ENCODE data around the gene HES7.

The HES7 gene

DNA sequence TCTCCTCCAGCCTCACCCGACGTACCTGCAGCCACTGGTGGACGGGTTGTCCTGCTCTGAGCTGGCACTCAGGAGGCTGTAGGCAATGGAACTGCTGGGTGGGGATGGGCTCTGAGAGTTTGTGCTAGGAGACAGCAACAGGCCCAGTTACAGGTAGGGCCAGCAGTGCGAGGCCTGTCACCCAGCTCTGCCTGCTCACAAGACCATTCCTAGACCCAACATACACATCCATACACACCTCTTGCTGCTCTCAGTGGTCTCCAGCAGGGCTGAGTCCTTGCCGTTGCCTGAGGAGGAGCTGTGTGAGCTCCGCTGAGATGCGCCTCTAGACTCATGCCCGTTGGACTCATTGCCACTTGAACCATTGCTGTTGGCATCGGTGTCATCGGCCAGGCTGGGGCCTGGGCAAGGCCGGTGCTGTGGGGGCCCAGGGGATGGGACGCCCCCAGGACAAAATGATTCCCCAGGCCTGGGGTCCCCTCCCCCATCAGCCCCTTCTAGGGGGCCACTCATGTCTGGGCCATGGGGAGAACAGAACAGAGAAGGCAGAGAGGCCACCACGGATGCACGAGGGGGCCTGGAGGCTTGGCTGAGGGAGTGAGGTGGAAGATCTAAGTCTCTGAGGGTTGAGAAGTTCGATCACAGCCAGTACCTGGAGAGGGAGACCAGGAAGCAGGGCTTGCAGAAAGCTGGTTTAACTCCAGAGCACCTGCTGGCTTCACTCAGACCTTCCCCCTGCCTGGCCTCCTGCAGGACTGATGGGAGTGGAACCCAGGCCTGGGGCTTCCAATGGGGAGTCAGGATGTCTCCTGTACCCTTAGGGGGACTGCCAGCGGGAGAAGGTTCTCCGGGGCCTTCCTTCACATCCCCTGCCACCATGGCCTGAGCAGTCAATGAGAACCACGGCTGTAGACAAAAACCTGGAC, 26.6 kb upstream of the HES7 start:
- TF ChIP-seq, protein P1, sequence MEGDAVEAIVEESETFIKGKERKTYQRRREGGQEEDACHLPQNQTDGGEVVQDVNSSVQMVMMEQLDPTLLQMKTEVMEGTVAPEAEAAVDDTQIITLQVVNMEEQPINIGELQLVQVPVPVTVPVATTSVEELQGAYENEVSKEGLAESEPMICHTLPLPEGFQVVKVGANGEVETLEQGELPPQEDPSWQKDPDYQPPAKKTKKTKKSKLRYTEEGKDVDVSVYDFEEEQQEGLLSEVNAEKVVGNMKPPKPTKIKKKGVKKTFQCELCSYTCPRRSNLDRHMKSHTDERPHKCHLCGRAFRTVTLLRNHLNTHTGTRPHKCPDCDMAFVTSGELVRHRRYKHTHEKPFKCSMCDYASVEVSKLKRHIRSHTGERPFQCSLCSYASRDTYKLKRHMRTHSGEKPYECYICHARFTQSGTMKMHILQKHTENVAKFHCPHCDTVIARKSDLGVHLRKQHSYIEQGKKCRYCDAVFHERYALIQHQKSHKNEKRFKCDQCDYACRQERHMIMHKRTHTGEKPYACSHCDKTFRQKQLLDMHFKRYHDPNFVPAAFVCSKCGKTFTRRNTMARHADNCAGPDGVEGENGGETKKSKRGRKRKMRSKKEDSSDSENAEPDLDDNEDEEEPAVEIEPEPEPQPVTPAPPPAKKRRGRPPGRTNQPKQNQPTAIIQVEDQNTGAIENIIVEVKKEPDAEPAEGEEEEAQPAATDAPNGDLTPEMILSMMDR (conservative IDR thresholded peaks at IDR 0.05), result no peak
- peak overlapping the region; percentile 73 for H3K27ac ChIP-seq

DNA sequence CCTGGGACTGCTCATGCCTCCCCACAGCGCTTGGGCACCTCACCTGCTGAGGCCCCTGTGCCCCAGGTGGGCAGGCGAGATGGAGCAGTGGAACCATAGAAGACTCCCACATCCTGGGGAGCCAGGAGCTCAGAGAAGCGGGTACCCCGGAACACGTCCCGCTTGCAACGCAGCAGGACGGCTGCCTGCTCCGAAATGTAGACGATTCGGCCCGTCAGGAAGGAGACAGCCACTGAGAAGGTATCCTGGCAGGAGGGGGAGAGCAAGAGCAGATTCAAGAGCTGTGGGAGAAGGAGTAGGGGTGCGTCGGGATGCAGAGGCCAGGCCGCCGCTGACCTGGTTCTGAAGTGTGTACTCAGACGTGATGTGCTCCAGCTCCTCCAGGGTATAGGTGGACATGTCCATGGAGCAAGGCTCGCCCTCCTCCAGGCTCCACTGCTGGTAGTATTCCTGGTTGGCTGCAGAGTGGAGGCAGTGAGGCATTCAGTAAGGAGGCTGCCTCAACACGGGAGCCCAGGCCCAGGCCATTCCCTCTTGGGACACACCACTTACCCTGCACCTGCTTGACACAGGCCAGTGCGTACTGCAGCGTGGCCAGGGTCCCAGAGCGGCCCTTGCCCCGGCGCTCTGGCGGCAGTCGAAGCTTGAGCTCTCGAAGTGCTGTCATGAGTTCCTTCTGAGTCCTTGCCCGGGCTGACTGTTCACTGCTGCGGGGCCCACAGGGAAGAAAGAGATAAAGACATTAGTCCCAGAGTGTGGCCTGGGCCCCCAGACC, 25.7 kb upstream of the HES7 start:
- TF ChIP-seq, protein P1 (conservative IDR thresholded peaks at IDR 0.05), result no peak
- H3K27ac ChIP-seq, result no peak overlapping the region

DNA sequence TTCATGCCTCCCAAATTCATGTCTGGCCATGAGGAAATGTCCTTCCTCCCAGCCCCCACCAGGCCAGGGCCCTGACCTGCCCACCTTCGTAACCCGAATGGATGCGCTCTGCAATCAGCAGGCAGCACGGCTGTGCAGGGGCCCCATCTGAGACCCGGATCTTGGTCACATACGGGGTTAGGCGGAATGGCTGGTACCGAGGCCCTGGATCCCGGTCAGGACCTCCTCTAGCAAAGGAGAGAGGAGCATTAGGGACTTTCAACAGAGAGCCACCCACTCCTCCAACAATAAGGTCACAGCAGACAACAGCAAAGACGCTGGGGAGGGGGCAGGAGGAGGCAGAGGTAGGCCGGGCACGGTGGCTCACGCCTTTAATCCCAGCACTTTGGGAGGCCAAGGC, 24.7 kb upstream of the HES7 start:
- no peak overlapping the region for H3K27ac ChIP-seq
- TF ChIP-seq, protein P1 (conservative IDR thresholded peaks at IDR 0.05), result no peak

DNA sequence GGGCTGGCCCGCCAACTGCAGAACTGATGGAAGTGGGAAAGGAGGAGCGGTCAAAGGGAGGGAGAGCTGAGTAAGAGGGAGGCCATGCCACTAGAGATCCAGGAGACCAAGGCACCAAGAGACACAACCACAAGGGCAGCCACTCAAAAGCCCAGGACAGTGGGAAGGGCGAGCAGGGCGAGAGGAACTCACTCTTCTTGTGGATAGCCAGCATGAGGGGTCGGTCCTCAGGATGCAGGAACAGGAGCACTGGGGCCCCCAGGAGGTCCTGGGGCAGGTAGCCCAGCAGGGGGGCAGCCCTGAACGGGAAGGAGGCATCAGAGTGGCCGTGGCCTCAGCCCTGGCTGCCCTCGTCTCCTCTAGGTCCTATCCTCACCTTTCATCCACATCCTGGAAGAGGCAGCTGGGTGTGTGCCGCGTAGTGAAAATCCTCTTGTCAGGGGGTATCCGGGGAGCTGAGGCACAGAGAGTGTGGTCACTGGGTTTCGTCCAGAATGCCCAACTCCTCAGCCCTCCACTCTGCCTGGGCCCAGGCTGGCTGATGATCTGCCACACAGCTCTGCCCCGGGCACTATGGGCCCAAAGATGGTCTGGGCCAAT, 24.0 kb upstream of the HES7 start:
- TF ChIP-seq, protein P1 (conservative IDR thresholded peaks at IDR 0.05), result no peak
- no peak overlapping the region for H3K27ac ChIP-seq

DNA sequence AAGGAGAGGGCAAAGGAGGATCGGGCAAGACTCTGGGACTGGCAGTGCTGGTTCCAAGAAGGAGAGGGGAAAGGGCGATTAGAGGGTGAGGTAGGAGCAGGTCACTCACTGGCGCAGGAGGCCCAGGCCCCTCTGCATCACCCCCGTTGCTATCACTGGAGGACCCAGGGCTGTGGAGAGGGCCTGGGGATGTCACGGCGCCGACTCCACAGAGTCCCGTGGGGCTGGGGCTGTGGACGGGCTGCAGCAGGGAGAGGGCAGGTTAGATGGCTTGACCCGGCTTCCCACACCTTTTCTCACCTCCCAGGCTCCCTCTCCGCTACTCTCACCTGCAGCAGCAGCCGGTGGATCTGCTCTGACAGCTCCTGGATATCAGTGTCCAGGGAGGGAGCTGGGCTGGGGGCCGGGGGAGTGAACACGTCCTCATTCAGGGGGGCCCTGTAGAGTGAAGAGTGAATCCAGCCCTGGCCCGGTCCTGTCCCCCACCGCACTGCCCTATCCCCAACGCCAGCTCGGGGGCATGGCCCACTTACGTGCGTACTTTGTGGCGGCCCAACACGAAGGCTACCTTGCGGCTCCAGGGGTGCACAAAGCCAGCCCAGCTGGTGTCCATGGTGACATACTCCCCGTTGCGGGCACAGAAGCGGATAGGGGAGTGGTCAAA, 23.4 kb upstream of the HES7 start:
- no peak overlapping the region for H3K27ac ChIP-seq
- TF ChIP-seq, protein P1 (conservative IDR thresholded peaks at IDR 0.05), result no peak

DNA sequence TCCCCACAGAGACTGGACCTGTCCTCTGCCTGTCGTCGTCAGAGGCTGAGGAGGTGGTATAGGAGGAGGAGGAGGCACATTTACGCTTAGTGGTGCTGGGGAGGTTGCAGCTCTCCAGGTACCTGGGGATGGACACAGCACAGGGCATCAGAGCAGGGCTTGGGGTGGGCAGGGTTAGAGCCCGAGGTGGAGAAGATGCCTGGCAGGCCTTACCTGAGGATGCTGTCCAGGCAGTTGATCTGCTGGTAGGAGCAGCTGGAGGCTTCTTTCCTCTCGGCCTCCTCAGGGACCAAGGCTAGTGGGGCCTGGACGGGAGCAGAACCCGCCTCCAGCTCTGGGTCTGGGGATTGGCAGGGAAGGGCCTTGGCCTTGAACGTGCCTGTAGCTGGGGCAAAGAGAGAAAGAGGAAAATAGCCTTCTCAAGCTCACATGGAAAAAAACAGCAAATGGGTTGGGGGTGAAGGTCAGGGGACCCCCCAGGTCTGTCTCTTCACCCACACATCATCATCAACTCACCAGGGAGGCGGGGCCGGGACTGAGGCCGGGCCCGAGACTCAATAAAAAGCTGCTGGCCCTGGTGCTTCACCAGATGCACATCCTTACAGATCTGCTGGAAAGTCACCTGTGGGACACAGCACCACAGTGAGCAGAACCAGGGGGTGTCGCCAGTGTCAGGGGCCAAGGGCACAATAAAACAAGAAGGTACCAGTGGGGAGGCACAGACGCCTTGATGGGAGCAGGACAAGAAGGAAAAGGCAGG, 22.7 kb upstream of the HES7 start:
- TF ChIP-seq, protein P1 (conservative IDR thresholded peaks at IDR 0.05), result no peak

More for the DNA sequence above, 22.7 kb upstream of the HES7 start:
- H3K27ac ChIP-seq, result no peak overlapping the region

All from VCaP (cell line).